HL-60/S4 treated with phorbol 12-myristate 13-acetate at 8.2 ng/mL for 4 days and 3 days (cell line): Measurements from ENCODE around the gene FOXM1.

ENCODE experiments used
- in situ Hi-C: fragments of 300-500 bp; cut with MboI; formaldehyde crosslinking; loops from 2 replicates; pipeline ENCODE4 v1.15.0; 2022; ENCODE audit warnings: low sequenced_read_pairs

FOXM1 gene, protein sequence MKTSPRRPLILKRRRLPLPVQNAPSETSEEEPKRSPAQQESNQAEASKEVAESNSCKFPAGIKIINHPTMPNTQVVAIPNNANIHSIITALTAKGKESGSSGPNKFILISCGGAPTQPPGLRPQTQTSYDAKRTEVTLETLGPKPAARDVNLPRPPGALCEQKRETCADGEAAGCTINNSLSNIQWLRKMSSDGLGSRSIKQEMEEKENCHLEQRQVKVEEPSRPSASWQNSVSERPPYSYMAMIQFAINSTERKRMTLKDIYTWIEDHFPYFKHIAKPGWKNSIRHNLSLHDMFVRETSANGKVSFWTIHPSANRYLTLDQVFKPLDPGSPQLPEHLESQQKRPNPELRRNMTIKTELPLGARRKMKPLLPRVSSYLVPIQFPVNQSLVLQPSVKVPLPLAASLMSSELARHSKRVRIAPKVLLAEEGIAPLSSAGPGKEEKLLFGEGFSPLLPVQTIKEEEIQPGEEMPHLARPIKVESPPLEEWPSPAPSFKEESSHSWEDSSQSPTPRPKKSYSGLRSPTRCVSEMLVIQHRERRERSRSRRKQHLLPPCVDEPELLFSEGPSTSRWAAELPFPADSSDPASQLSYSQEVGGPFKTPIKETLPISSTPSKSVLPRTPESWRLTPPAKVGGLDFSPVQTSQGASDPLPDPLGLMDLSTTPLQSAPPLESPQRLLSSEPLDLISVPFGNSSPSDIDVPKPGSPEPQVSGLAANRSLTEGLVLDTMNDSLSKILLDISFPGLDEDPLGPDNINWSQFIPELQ

DNA sequence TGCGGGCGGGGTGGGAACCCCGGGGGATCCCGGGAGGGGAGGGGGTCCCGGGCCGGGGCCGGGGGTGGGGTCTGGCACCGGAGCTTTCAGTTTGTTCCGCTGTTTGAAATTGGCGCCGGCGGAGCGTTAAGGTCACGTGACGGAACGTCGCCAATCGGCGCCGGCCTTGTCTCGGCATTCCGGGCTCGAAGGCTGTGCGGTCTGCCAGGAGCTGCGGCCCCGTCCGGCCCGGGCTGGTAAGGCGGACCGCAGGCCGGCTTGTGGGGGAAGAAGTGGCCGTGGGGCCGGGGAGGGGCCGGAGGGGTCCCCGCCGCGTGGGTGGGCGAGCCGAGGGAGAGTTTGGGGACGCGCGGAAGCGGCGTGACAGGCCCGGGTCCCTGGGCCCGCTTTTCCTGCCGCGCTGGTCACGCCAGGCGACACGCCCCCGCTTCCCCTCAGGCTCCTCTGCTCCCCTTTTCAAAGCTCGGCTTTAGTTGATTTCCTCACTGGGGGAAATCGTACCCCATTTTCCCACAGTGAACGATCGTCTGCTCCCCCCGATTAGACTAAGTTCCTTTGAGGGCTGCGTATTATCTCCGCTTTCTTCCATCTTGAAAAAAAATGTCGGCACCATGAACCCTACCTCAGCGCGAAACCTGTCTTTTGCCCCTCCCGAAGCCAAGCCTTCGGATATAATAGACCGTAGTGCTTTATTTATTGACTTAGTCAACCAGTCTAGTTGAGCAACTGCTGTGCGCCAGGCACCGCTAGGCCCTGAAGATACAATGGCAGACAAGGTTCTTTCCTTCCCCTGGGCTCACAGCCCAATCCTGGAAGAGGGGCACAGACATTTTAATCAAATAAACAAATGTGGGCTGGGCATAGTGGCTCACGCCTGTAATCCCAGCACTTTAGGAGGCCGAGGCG is at the start of gene FOXM1, which contains the start of gene RHNO1:
TSS of gene FOXM1 (minus strand) at position 128 of the 906 bp plus-strand sequence. CDS start 2,696 bp downstream, outside the sequence.
TSS of gene RHNO1 (plus strand) at position 177 of the 906 bp plus-strand sequence. CDS start 8,144 bp downstream, outside the sequence.
- in situ Hi-C loops: no loop called here

DNA sequence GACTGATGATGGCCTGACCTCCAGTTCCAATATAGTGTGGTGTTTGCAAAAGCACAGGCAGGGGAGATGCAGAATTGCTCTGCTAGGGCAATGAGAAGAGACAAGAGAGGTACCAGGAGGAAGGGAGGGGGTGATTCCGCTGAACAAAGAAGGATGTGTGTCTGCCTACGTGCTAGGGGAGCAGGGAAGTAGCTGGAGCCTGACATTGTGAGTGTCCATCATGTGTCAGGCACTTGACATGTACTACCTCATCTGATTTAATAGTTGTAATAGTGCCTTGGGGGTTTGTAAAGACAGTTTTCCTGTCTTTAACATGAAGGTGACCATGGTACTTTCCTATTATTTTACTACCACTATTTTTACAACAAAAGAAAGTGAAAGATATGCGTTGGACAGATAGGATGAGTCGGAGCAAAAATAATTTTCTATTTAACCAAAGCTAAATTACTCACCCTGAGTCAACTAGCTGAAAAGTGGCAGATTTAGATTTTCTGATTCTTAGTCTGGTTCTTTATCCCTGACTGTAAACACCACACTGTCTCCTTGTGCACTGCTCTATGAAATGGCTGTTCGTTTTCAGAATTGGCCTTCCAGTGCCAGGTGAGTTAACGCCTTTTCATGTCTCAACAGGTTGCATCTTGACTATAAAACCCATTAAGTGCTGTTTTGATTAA is 48.5 kb upstream of the FOXM1 start:
- in situ Hi-C loops: no loop called here

GRCh38 chr12:2924019-2924418 is 47.0 kb upstream of the FOXM1 start:
- in situ Hi-C loops: no loop called here

GRCh38 chr12:2923057-2923456 is 46.1 kb upstream of the FOXM1 start:
- in situ Hi-C loops: no loop called here

DNA sequence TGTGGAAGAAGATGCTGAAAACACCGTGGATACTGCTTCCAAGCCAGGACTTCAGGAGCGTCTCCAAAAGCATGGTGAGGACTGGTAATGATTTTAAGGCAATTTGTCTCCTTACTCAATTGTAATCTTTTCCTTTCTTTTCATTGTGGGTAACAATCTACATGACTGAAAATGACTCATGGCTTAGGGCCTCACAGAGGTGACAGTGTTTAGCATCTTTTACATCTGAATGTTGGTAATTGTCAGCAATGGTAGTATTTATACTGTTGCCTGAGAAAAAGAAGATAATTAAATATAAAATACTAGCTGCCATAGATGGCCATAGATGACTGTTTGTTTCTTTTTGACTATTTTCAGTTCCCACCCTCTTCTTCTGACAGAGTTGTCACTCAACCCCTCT is 45.4 kb upstream of the FOXM1 start:
- in situ Hi-C loops: no loop called here

GRCh38 chr12:2919249-2919648 is 42.3 kb upstream of the FOXM1 start:
- in situ Hi-C loops: no loop called here

GRCh38 chr12:2912216-2912575 is 35.2 kb upstream of the FOXM1 start:
- in situ Hi-C loops: no loop called here

DNA sequence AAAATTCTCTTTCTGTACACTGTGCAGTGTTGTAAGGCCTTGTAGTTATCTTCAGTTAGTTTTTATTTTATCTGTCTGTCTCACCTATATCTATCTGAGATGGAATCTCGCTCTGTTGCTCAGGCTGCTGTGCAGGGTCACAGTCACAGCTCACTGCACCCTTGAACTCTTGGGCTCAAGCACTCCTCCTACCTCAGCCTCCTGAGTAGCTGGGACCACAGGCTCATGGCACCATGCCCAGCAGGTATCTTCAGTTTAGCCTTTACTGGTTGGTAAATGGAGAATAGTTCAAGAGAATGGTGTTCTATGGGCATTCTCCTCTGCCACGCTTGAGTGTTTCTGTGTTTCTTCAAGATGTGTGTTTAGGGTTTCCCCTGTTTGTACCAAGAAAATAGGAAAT is 27.3 kb upstream of the FOXM1 start:
- in situ Hi-C loops: no loop called here

- in situ Hi-C loops: no loop called here
Measured at GRCh38 chr12:2902272-2902880, 25.4 kb upstream of the FOXM1 start.

DNA sequence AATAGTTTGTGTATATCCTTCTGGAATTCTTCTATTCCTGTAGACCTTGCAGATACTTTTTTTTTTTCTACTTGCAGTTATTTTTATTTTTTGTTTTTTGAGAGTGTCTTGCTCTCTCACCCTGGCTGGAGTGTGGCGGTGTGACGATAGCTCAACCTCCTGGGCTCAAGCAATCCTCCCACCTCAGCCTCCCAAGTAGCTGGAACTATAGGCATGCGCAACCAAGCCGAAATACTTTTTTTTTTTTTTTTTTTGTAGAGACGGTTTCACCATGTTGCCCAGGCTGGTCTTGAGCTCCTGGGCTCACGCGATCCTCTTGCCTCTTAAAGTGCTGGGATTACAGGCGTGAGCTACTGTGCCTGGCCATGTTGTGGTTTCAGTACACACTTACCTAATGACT is 23.7 kb upstream of the FOXM1 start:
- in situ Hi-C loops: no loop called here

DNA sequence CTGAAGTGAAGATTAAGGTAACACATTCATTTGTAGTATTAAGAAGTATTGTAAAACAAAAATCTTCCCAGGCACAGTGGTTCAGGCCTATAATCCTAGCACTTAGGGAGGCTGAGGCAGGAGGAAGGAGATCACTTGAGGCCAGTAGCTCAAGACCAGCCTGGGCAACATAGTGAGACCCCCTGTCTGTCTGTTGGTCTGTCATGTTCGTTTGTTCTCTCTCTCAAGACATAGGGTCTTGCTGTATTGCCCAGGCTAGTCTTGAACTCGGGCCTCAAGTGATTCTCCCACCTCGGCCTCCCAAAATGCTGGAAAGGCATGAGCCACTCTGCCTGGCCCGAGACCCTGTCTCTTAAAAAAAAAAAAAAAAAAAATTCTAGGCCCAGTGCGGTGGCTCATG is 20.4 kb upstream of the FOXM1 start:
- in situ Hi-C loops: no loop called here

DNA sequence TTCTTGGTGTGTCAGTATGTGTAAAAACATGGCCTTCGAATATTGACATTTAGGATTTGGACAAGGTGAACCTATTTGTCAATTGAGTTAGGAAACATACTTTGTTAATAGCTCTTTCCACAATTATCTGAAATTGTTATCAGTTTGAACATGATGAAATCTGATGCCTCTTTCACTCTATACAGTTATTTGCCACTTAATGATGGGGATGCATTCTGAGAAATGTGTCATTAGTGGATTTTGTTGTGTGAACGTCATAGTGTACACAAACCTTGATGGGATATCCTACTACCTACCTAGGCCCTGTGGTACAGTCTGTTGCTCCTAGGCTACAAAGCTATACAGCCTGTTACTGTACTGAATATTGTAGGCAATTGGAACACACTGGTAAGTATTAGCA is 18.5 kb upstream of the FOXM1 start:
- in situ Hi-C loops: no loop called here

DNA sequence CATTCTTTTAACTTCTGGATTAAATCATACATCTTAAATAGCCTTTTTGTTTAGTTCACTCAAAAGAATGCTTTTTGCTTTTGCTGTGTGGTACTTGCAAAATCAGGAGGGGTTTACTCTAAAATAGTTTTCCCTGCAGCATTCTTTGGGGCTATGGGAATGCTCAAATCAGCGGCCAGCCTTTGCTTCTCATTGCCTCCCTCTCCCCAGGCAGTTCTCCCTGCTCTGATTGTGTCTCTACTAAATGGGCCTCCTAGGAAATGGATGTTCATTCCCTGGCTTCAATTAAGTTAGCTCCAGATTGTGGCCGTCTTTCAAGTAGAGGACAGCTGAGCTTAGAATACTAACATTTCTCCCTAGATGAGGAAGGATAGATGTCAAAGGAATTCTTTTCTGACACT is 18.1 kb upstream of the FOXM1 start:
- in situ Hi-C loops: no loop called here

GRCh38 chr12:2893007-2893406 is 16.0 kb upstream of the FOXM1 start:
- in situ Hi-C loops: no loop called here

GRCh38 chr12:2892246-2892645 is 15.3 kb upstream of the FOXM1 start:
- in situ Hi-C loops: no loop called here

GRCh38 chr12:2891240-2892053 is 14.5 kb upstream of the FOXM1 start:
- in situ Hi-C loops: no loop called here

DNA sequence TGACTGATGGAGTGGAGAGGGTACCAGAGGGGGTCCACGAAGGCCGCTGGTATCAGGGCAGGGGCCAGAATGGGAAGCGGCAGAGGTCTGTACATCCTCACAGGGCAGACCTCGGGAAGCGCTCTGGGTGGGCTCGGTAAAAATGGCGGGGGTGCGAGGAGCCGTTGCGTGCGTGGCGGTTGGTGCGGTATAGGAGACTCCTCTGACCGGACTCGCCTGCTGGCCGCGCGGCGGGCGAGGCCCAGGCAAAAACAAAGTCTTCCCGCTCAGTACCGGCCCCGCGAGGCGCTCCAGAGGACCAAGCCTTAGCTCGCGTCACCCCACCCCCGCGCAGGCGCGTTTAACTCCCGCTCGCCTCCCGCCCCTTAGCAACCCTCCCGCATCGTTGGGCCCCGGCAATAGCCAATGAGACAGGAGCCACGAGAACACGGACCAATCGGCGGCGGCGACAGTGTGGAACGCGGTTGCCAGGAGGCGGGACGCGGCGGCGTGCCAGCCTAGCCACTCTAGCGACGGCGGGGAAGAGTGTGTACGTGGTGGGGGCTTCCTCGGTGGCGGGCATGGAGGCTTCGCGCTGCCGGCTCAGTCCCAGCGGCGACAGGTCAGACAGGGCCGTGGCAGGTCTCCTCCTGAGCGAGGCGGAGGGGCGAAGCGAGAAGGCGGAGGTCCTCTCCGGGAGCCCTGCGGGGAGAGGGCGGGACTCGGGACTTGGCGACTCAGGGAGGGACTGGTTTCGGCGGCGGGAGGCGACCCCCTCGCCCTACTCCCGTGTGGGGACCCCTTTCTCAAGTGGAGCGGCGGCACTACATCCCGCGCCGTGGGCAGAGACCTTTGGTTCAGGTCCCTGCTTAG is 13.6 kb upstream of the FOXM1 start, which contains the start of gene TULP3:
TSS of gene TULP3 (plus strand) at position 504 of the 852 bp plus-strand sequence. CDS start at position 561, 57 bp downstream.
- in situ Hi-C loops: no loop called here

GRCh38 chr12:2890001-2890387 is 13.0 kb upstream of the FOXM1 start:
- in situ Hi-C loops: no loop called here
